Midbrain (tissue), 1 donor: Measurements from ENCODE around the gene ADARB2.
"Not testable (repeated sequence)": the region's sequence is repeated elsewhere in the genome, so short reads cannot be mapped to it uniquely, and the experiment has no call there.

Experiments
- DNase-seq: peaks from one replicate; lab custom pipeline; 2025; lab: John Stamatoyannopoulos, UW

ADARB2 gene

GRCh38 chr10:1255118-1255517 lies 482.2 kb downstream of the ADARB2 start:
- DNase-seq: peak; percentile 3

DNA sequence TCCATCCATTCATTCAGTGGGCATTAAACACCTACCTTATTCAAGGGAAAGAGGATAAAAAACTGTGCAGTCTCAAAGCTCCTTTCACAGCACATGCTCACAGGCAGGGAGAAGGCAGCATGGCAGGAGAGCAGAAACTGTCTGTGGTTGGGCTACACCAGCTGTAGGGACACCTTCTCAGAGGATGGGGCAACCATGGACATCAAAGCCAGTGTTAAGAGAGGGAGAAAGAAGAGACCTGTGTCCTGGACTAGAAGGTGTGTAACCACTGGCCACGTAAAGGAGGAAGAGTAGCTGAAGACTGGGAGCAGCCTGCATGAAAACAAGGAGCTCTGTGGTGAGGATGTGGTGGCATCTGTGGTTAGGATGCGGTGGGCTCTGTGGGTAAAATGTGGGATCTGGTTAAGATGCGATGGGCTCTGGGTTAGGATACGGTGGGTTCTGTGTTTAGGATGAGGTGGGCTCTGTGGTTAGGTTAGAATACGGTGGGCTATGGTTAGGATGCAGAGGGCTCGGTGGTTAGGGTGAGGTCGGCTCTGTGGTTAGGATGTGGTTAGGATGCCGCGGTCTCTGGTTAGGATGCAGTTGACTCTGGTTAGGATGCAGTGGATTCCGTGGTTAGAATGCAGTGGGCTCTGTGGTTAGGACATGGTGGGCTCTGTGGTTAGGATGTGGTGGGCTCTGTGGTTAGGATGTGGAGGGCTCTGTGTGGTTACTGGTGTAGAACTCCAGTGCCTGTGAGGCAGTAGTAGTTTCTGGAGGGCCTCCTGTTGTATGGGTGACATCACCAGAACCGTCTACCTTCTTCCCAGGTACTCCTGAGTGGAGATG lies 483.6 kb downstream of the ADARB2 start:
- no peak for DNase-seq

- DNase-seq: no peak
These were observed 485.6 kb downstream of the ADARB2 start for GRCh38 chr10:1251769-1252168.

- no peak for DNase-seq
These were observed 488.0 kb downstream of the ADARB2 start for GRCh38 chr10:1249142-1249920.

- DNase-seq: not testable (repeated sequence)
These were observed 489.1 kb downstream of the ADARB2 start for GRCh38 chr10:1248262-1248630.

DNA sequence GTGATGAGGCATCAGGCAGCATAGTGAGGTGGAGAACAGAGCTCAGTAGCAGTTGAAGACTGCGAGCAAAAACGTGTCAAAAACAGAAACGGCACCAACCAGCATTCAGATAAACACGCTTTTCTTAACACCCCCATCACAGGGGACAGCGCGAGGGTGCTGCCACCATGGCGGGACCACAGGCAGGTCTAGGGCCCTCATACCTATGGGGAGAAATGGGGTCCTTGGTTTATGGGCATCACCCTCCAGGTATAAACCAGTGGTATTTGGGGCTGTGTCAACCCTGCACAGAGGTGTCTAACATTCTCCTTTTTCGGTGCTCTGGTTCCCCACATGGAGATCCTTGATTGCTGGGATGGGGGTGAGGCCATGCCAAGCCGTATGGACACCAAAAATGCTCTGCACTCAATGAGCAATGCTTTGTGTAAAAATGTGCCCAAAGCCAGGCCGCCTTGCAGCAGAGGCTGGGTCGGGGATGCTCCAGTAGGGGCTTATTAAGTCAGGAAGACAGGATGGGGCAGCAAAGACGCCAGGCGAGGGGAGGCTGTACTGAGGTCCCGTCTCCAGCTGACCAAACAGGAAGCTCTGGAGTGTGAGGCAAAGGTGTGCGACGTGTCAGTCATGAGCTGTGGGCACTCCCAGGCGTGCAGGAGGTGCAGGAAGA lies 489.6 kb downstream of the ADARB2 start:
- no peak for DNase-seq

GRCh38 chr10:1244493-1244892 lies 492.8 kb downstream of the ADARB2 start:
- no peak for DNase-seq

GRCh38 chr10:1243486-1244234 lies 493.7 kb downstream of the ADARB2 start:
- DNase-seq: no peak

- DNase-seq: no peak
These were observed 494.4 kb downstream of the ADARB2 start for GRCh38 chr10:1242975-1243374.

GRCh38 chr10:1241973-1242935 lies 495.1 kb downstream of the ADARB2 start:
- no peak for DNase-seq

- no peak for DNase-seq
These were observed 495.9 kb downstream of the ADARB2 start for GRCh38 chr10:1241322-1241890.

GRCh38 chr10:1240341-1240775 lies 497.0 kb downstream of the ADARB2 start:
- no peak for DNase-seq

DNA sequence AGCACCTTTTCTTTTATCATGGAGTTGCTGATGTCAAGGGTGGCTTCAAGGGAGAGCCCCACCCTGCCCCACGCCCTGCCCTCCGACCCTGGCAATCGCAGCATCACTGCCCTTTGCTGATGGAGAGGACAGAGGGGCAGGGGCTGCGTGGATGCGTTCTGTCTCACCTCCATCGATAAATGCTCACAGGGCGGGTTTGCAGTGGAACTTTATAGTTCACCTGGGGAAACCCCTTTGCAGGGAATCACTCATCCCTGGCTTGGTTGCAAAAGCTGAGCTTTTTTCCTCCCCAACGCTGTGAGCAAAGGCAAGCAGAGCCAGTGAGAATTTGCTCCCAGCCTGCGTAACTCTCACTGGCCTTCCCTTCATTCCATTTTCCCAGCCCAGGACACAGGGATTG lies 504.3 kb downstream of the ADARB2 start:
- no peak for DNase-seq

- no peak for DNase-seq
These were observed 505.0 kb downstream of the ADARB2 start for GRCh38 chr10:1232164-1232911.

DNA sequence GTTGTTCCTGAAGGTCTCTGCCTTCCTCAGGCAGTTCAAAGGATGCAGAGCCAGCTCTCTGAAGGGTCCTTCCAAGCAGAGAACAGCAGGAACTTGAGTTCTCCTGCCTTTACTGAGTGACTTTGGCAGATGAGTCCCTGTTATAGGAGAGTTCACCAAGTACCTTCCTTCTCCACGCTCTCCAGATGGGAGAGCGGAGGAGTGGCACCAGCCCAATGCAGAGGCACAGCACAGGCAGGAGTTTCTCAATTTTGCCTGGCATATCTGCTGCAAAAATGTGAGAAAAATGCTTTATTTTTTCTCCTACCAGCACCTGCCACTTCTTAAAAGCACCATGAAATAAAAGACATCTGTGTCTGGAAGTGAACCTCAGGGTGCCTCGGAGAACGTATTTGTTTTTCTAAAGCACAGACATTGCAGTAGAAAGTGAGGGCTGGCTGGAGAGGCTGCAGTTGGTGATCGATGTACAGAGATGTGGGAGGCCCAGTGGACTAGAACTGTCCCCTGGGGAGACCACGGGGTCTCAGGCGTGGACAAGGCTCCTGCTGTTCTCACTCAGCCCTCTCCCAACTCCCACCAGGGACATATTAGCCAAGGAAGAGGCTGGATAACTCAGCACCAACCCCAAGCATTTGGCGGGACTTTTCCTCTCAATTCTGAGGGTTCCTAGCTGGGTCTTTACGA lies 506.6 kb downstream of the ADARB2 start:
- no peak for DNase-seq

DNA sequence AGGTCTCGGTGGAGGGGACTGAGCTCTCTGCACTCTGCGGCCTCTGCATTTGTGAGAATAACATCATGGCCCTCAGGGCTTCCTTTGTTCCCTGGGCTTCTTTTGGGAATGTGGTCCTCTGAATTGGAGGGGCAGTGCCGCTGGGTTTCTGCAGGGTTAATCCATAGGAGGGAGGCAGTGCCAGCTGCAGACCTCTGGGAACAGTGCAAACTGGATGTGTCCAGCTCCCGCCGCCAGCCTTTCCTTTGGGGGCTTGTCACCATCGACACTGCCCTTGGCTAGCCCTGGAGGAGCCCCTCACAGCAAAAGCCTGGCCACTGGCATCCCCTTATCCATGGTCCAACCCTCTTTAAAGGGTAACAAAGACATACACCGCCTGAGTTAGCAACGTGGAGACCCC lies 507.2 kb downstream of the ADARB2 start:
- DNase-seq: no peak

DNA sequence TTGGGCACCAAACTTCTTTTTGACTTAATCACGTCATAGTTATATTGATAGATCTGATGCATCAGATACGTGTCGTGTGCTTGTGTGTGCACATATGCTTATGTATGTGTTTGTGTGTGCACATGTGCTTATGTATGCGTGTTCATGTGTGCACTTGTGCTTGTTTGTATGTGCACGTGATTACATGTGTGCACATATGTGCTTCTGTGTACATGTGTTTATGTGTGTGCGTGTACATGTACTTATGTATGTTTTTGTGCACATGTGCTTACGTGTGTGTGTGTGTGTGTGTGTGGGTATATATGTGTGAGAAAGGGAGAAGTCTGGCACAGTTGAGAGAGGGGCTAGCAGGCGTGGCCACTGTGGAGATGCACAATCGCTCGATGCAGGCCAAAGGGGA lies 507.8 kb downstream of the ADARB2 start:
- DNase-seq: no peak

DNA sequence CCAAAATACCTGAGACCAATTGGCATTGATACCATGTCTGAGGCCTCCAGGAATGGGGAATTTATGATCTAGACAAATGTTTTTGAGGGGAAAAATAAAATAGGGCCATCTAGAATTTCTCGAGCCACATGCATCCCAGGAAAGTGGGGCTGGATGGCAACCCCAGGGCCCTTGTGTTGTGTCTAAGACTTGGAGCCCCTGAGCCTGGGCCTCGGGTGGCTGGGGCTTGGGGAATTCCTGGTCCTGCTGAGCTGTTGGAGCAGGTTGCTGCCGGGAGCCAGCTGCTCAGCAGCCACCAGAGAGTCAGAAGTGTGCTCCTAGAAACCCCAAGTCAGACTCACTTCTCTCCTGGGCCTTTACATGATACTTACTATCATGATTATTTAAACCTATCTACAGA lies 508.2 kb downstream of the ADARB2 start:
- no peak for DNase-seq

DNA sequence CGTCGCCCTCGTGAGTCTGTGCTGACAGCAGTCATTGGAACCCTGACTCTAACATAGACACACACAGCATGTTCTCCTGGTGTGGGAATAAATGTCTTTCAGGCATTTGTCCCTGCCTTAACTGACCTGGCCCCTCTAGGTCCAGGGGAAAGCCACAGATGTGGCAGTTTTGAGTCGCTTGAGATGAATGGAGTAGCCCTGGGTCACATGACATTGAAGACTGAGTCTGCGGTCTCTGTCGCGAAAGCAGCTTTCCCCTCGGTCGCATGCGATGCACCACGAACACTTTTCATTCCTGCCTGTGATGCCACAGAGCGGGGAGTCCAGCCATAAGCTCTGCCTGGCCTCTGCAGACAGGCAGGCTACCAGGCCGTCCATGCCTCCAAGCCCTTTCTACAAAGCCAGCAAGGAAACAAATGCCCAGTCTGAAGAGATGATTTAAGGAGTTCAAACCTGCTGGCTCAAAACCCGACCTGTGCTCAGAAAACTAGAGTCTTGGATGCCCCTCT lies 508.8 kb downstream of the ADARB2 start:
- DNase-seq: no peak
